SU-DHL-6 (cell line): ENCODE data around the gene SLC66A1.

Experiments
- H2AFZ ChIP-seq: fragments of 200-600 bp; sonication (generic); 2 replicates; pipeline ENCODE4 v1.6.1; 2014; ENCODE audit warnings: low read depth, mild to moderate bottlenecking, moderate library complexity, mixed read lengths, antibody characterized with exemption, low read length; ENCODE audit not compliant: severe bottlenecking
- H3F3A ChIP-seq: fragments of 200-600 bp; shearing (Covaris generic); 2 replicates; pipeline ENCODE4 v1.6.0; 2016; ENCODE audit warnings: antibody characterized with exemption, mild to moderate bottlenecking; ENCODE audit not compliant: insufficient read depth
- H3K27ac ChIP-seq: fragments of 200-600 bp; sonication (generic); 2 replicates; pipeline ENCODE4 v1.5.1; 2016; ENCODE audit warnings: low read depth, mild to moderate bottlenecking, low read length, moderate library complexity, mixed read lengths
- H3K27me3 ChIP-seq: fragments of 200-600 bp; sonication (generic), shearing (Covaris generic); 2 replicates; pipeline ENCODE4 v1.6.0; 2014; ENCODE audit warnings: mild to moderate bottlenecking, low read length
- H3K36me3 ChIP-seq: fragments of 200-600 bp; sonication (generic); 2 replicates; pipeline ENCODE4 v1.6.1; 2014; ENCODE audit warnings: mild to moderate bottlenecking, low read length, mixed read lengths
- H3K4me2 ChIP-seq: fragments of 300-600, 200-600 bp; shearing (Covaris generic), sonication (generic); 2 replicates; pipeline ENCODE4 v1.6.0; 2014; ENCODE audit warnings: low read length, low read depth, mild to moderate bottlenecking; ENCODE audit not compliant: poor library complexity, severe bottlenecking
- H3K4me3 ChIP-seq: fragments of 200-600 bp; sonication (generic); 2 replicates; pipeline ENCODE4 v1.5.1; 2014; ENCODE audit warnings: antibody characterized with exemption, low read length, mild to moderate bottlenecking, mixed read lengths; ENCODE audit not compliant: insufficient read depth, poor library complexity, severe bottlenecking
- H3K79me2 ChIP-seq: fragments of 200-600 bp; sonication (generic); 2 replicates; pipeline ENCODE4 v1.6.1; 2014; ENCODE audit warnings: mild to moderate bottlenecking, low read length, moderate library complexity; ENCODE audit not compliant: insufficient read depth
- H3K9ac ChIP-seq: fragments of 200-600 bp; sonication (generic); 2 replicates; pipeline ENCODE4 v1.7.0; 2014; ENCODE audit warnings: mild to moderate bottlenecking, low read length
- H3K9me2 ChIP-seq: fragments of 200-600 bp; sonication (generic); replicated peaks from 2 replicates; pipeline ENCODE4 v1.6.1; 2014; ENCODE audit warnings: low read length; ENCODE audit not compliant: insufficient read depth
- H3K9me3 ChIP-seq: fragments of 200-600 bp; sonication (generic); 2 replicates; pipeline ENCODE4 v1.6.1; 2014; ENCODE audit warnings: low read length, mixed read lengths; ENCODE audit not compliant: insufficient read depth
- H4K20me1 ChIP-seq: fragments of 200-600 bp; sonication (generic); 2 replicates; pipeline ENCODE4 v1.6.1; 2014; ENCODE audit warnings: low read depth, mild to moderate bottlenecking, antibody characterized with exemption, low read length, moderate library complexity, mixed read lengths
- EZH2phosphoT487 ChIP-seq: fragments of 200-600 bp; sonication (generic), shearing (Covaris generic); conservative IDR thresholded peaks from 2 replicates; pipeline ENCODE4 v1.6.1; 2018; ENCODE audit warnings: mild to moderate bottlenecking, antibody characterized with exemption, low read length, moderate library complexity, mixed read lengths
- TF ChIP-seq, protein P1 (sequence below): fragments of 200-600 bp; sonication (generic); IDR thresholded peaks from one replicate; pipeline ENCODE4 v1.5.1; 2017; ENCODE audit warnings: antibody characterized with exemption, mild to moderate bottlenecking, low read length, moderate library complexity; ENCODE audit not compliant: insufficient read depth, poor library complexity, severe bottlenecking

The SLC66A1 gene

DNA sequence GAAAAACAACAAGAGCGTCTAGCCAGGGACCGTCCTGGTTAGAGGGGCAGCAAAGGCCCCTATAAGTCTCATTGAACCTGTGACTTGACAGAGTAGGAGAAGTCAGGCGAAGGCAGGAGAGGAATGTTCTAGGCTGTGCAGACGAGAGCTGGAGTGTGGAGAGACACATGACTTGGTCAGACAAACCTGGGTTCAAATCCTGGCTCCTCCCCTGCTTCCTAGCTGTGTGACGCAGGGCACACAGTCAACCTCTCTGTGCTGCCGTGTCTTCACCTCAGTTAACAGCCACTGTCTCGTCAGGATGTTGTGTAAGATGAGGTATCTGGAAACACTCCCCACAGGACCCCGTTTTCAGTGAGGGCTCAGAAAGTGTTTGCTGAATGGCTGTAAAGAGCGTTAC, 15.6 kb downstream of the SLC66A1 start:
- Histone ChIP-seq H3K36me3 (no peaks in the 10 kb centered on the region), H3K4me2 (no peak overlapping the region), H3K79me2 (no peaks in the 10 kb centered on the region), H4K20me1 (no peaks in the 10 kb centered on the region), H3K9ac (no peak overlapping the region), H3K9me2 (no peaks in the 10 kb centered on the region), H3F3A (no peaks in the 10 kb centered on the region), H3K27ac (no peak overlapping the region), H3K9me3 (no peaks in the 10 kb centered on the region), H3K4me3 (no peak overlapping the region), H2AFZ (no peak overlapping the region), H3K27me3 (no peaks in the 10 kb centered on the region)
- TF ChIP-seq, protein P1, sequence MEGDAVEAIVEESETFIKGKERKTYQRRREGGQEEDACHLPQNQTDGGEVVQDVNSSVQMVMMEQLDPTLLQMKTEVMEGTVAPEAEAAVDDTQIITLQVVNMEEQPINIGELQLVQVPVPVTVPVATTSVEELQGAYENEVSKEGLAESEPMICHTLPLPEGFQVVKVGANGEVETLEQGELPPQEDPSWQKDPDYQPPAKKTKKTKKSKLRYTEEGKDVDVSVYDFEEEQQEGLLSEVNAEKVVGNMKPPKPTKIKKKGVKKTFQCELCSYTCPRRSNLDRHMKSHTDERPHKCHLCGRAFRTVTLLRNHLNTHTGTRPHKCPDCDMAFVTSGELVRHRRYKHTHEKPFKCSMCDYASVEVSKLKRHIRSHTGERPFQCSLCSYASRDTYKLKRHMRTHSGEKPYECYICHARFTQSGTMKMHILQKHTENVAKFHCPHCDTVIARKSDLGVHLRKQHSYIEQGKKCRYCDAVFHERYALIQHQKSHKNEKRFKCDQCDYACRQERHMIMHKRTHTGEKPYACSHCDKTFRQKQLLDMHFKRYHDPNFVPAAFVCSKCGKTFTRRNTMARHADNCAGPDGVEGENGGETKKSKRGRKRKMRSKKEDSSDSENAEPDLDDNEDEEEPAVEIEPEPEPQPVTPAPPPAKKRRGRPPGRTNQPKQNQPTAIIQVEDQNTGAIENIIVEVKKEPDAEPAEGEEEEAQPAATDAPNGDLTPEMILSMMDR, result no peak
- no peak for TF ChIP-seq EZH2phosphoT487

DNA sequence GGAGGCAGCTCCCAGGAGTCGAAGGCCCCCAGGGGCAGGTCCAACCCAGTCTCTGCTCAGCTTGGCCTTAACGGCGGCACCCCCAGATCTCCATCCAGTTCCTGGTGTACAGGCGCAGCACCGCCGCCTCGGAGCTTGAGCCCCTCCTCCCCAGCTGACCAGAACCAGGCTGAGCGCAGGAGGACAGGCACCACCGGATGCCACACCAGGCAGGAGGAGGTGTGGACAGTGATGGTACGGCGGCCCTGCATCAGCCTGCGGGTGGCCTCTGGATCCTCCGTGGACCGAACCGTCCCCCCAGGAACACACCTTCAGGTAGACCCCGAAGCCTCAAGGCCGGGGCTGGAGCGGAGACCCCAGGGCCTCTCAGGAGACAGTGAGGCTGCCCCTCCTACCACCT, 16.4 kb downstream of the SLC66A1 start:
- no peaks in the 10 kb centered on the region for H3K9me3 ChIP-seq
- TF ChIP-seq, protein P1, result no peak
- TF ChIP-seq EZH2phosphoT487, result no peak
- H4K20me1 ChIP-seq, result no peaks in the 10 kb centered on the region
- H3F3A ChIP-seq, result no peaks in the 10 kb centered on the region
- H3K9ac ChIP-seq, result no peak overlapping the region
- H3K27ac ChIP-seq, result no peak overlapping the region
- no peaks in the 10 kb centered on the region for H3K79me2 ChIP-seq
- no peaks in the 10 kb centered on the region for H3K36me3 ChIP-seq
- H2AFZ ChIP-seq, result no peak overlapping the region
- H3K9me2 ChIP-seq, result no peaks in the 10 kb centered on the region
- no peaks in the 10 kb centered on the region for H3K27me3 ChIP-seq
- no peak overlapping the region for H3K4me2 ChIP-seq
- H3K4me3 ChIP-seq, result no peak overlapping the region

DNA sequence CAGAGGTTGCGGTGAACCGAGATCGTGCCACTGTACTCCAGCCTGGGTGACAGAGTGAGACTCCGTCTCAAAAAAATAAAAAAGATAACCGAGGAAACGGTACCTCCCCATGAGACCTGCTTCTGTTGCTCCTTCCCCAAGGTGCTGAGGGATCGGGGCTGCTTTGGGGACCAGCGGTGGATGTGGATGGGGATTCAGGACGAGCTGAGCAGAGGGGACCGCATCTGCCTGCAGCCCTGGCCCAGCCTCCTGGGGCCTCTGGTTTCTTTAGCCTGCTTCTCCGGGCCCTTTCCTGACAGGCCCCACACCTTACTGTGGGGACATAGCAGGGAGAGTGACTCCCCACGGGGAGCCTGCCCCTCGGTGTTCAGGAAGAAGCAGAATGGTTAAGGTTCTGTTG, 17.1 kb downstream of the SLC66A1 start:
- Histone ChIP-seq H3K79me2 (no peaks in the 10 kb centered on the region), H3K4me2 (no peak overlapping the region), H3K27ac (no peak overlapping the region), H4K20me1 (no peaks in the 10 kb centered on the region), H3K36me3 (no peaks in the 10 kb centered on the region), H3K9ac (no peak overlapping the region), H3K9me3 (no peaks in the 10 kb centered on the region), H3K9me2 (no peaks in the 10 kb centered on the region), H3K4me3 (no peak overlapping the region), H3F3A (no peaks in the 10 kb centered on the region), H2AFZ (no peak overlapping the region), H3K27me3 (no peaks in the 10 kb centered on the region)
- TF ChIP-seq, protein P1, result no peak
- no peak for TF ChIP-seq EZH2phosphoT487
